Right hindlimb (tissue), 1 donor: ENCODE results near the gene VTA1.
"Not testable (repeated sequence)": the region's sequence is repeated elsewhere in the genome, so short reads cannot be mapped to it uniquely, and the experiment has no call there.

ENCODE experiments used
- DNase-seq: peaks from one replicate; pipeline ENCODE4 v3.0.0-alpha.2; 2018

VTA1 gene

GRCh38 chr6:142146828-142147662, at the start of gene VTA1, which contains the start of gene NMBR:
Gene VTA1, plus strand, starts transcription at chr6:142147263. Its CDS starts 25 bp downstream, at chr6:142147288.
Gene NMBR, minus strand, starts transcription at chr6:142147122. Its CDS starts 58,464 bp downstream, at chr6:142088658.
- peak; percentile 99 for DNase-seq

GRCh38 chr6:142104820-142105219, 42.2 kb upstream of the VTA1 start:
- not testable (repeated sequence) for DNase-seq

- DNase-seq: not testable (repeated sequence)
Measured at GRCh38 chr6:142110820-142111219, 36.2 kb upstream of the VTA1 start.

GRCh38 chr6:142112451-142113061, 34.5 kb upstream of the VTA1 start:
- peak; percentile 55 for DNase-seq

GRCh38 chr6:142117366-142117765, 29.7 kb upstream of the VTA1 start:
- no peak for DNase-seq

- no peak for DNase-seq
Measured at GRCh38 chr6:142118328-142118727, 28.7 kb upstream of the VTA1 start.

- no peak for DNase-seq
Measured at GRCh38 chr6:142118925-142119324, 28.1 kb upstream of the VTA1 start.

- DNase-seq: no peak
Measured at GRCh38 chr6:142121342-142121741, 25.7 kb upstream of the VTA1 start.

- DNase-seq: no peak
Measured at GRCh38 chr6:142130814-142131213, 16.2 kb upstream of the VTA1 start.

GRCh38 chr6:142132625-142133024, 14.4 kb upstream of the VTA1 start, which contains the start of gene GJE1:
Gene GJE1, plus strand, starts transcription at chr6:142132925. Its CDS starts 234 bp downstream, at chr6:142133159.
- DNase-seq: no peak

- no peak for DNase-seq
Measured at GRCh38 chr6:142138876-142139275, 8.2 kb upstream of the VTA1 start.

GRCh38 chr6:142141531-142141930, 5.5 kb upstream of the VTA1 start:
- not testable (repeated sequence) for DNase-seq

- no peak for DNase-seq
Measured at GRCh38 chr6:142152746-142153145, 5.7 kb downstream of the VTA1 start.

- no peak for DNase-seq
Measured at GRCh38 chr6:142153196-142153595, 6.1 kb downstream of the VTA1 start.

GRCh38 chr6:142154336-142154735, 7.3 kb downstream of the VTA1 start:
- no peak for DNase-seq

- DNase-seq: no peak
Measured at GRCh38 chr6:142155091-142155490, 8.0 kb downstream of the VTA1 start.

GRCh38 chr6:142155895-142156757, 9.1 kb downstream of the VTA1 start:
- DNase-seq: no peak

- not testable (repeated sequence) for DNase-seq
Measured at GRCh38 chr6:142156758-142157068, 9.7 kb downstream of the VTA1 start.

- no peak for DNase-seq
Measured at GRCh38 chr6:142162780-142163179, 15.7 kb downstream of the VTA1 start.

- DNase-seq: no peak
Measured at GRCh38 chr6:142165227-142165626, 18.2 kb downstream of the VTA1 start.

- no peak for DNase-seq
Measured at GRCh38 chr6:142167071-142167470, 20.0 kb downstream of the VTA1 start.

GRCh38 chr6:142167486-142167885, 20.4 kb downstream of the VTA1 start:
- no peak for DNase-seq

GRCh38 chr6:142171351-142171750, 24.3 kb downstream of the VTA1 start:
- DNase-seq: no peak
